Activated effector memory CD4-positive, alpha-beta T cell treated with anti-CD3 and anti-CD28 coated beads, Interleukin-2, amount 50 U/mL, for 16 hours (primary cell): ENCODE results near the gene FOXJ1.
A peak's percentile ranks its signal among the peaks of the same experiment; 100 is the strongest.

Experiments
- DNase-seq: peaks from one replicate; pipeline ENCODE4 v3.0.0-alpha.2; 2020

Gene FOXJ1

DNA sequence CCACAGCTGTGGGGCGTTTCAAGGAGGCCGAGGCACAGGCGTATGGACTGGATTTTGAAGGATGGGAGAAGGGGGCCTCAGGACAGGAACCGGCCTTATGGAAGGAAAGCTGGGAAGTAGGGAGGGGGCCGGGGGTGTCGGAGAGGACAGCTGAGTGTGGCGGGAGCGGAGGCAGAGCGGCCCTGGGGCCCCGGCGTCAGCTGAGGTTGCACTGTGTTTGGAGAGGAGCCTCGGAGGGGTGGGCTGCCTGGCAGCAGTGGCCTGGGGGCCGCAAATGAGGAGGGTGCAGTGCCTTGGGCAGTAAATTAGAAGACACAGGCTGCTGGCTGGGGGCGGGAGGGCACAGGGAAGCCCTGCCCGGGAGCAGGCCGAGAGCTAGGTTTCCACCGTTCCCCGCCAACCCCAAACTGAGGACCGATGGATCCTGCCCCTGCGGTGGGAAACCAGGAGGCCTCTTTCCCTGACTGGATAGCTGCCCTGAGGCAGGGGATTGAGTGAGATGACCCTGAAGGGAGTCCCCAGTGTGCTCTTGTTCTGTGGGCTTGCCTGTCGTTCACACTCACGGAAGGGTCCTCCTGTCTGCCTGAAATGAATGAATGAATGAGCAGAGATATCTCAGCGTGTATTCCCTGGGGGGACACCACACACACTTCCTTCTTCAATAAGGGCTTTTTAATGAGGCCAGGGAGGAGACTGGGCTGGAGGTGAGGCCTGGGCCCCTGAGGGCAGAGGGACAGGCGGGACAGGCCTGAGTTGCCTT is 18.4 kb downstream of the FOXJ1 start:
- DNase-seq: no peak

DNA sequence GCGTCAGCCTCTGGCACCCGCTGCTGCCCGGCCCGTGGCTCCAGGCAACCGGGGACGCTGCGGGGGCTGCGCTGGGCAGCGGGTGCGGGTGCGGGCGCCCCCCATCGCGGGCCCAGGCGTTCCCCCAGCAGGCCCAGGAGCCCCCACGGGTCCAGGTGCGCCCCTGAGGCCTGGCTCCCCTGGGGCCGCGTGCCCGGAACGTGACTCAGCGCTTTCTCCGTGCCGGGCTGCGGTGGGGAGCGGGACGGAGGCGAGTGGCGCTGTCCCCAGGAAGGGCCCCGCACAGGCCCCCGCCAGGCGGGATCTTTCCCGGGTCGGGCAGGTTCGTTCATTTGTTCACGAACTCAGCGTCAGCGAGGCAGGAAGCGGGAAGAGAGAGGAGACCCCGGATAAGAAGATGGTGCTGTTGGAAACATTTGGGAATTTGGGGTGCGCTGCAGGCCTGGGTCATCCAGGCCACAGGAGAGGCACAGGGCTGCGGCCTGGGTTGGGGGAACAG is 19.1 kb downstream of the FOXJ1 start:
- DNase-seq: no peak

DNA sequence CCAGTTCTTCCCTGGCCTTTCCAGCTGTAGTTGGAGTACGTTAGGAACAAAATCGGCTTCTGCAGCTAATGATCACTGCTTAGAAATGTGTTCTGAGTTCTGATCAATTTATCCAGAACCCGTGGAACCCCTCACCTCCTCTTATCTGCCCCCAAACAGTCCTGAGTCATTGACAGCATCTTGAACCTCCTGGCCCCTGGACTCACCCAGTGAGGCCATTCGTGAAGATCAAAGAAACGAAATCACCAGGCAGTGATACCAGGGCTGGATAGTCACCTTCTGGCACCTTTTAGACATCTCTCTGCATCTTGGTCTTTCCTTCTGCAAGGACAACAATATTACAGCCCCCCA is 20.4 kb downstream of the FOXJ1 start:
- DNase-seq: no peak

DNA sequence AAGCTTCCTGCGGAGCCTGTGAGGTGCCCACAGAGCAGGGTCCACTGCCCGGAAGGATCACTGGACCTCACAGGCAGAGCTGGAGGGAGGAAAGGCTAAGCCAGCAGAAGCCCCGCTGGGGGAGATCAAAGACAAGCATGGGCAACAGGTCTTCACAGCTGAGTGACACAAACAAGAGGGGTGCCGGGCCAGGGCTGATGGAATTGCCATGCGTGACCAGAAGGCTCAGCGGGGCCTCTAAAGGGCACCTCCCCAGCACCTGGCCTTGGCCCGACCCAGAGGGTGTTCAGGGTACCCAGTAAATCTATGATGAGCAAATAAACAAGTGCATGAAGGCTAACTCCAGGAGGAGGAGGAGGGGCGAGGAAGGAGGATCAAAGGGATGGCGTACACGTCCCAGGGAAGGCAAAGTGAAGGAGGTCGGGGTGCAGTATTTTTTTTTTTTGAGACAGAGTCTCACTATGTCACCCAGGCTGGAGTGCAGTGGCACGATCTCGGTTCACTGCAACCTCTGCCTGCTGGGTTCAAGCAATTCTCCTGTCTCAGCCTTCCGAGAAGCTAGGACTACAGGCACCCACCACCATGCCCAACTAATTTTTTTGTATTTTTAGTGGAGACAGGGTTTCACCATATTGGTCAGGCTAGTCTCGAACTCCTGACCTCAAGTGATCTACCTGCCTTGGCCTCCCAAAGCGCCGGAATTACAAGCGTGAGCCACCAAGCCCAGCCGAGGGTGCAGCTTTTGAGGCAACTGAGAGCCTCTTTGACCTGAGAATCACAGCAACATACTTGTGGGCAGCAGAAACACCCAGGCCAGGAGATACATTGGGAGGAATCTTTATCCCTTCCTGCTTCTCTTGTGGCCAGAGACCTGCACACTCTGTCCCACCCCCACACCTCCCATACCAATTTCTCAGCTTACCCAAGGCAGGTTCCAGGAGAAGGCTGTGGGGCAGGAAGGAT is 21.4 kb downstream of the FOXJ1 start:
- DNase-seq: no peak

DNA sequence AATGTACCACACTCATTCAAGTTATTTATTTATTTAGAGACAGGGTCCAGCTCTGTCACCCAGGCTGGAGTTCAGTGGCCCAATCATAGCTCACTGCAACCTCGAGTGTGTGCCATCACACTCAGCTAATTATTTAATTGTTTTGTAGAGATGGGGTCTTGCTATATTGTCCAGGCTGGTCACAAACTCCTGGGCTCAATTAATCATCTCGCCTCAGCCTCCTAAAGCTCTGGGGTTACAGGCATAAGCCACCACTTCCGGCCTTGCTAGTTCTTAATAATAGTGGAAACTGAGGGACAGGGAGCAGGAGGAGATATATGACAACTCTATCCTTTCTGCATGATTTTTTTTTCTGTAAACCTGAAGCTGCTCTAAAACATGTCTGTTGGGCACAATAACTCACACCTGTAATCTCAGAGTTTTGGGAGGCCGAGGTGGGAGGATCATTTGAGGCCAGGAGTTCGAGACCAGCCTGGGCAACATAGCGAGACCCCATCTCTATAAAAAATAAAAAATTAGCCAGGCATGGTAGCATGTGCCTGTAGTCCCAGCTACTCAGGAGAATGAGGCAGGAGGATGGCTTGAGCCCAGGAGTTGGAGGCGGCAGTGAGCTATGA is 25.8 kb downstream of the FOXJ1 start:
- no peak for DNase-seq

DNA sequence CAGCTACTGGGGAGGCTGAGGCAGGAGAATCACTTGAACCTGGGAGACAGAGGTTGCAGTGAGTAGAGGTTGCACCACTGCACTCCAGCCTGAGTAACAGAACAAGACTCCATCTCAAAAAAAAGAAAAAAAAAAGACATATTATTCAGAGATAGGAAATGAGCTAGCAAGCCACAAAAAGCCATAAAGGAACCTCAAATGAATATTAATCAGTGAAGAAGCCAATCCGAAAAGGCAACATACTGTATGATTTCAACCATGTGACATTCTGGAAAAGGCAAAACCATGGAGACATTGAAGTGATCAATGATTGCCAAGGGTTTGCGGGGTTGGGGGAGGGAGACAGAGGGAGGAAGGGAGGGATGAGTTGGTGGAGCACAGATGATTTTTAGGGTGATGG is 29.1 kb downstream of the FOXJ1 start:
- no peak for DNase-seq

DNA sequence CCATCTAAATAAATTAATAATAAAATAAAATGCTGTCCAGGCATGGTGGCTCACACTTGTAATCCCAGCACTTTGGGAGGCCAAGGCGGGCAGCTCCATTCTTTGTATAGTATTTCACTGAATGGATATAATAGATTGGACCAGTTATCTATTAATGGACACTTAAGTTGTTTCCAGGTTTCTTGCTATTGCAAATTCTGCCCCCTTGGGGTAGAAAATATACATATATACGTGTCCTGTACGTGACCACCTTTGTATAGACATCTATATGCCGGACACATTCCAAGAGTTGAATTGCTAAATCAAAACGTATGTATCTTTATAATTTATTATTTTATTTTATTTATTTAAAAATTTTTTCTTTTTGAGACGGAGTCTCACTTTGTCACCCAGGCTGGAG is 33.5 kb downstream of the FOXJ1 start:
- DNase-seq: no peak

DNA sequence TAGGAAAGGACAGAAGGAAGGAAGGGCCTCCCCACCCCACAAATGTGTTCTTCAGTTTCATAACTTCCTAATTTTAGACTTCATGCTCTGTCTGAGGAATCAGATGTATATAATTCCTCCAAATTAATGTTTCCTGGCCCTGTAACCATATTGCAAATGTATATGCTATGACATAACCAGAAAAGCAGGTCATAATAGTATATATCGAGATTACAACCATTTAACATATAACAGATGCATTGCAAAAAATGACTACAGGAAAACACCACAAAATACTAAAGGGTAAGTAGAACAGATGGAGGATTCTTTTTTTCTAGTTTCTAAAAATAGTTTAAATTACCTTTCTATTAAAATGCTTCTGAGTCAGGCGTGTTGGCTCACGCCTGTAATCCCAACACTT is 34.3 kb downstream of the FOXJ1 start:
- no peak for DNase-seq

DNA sequence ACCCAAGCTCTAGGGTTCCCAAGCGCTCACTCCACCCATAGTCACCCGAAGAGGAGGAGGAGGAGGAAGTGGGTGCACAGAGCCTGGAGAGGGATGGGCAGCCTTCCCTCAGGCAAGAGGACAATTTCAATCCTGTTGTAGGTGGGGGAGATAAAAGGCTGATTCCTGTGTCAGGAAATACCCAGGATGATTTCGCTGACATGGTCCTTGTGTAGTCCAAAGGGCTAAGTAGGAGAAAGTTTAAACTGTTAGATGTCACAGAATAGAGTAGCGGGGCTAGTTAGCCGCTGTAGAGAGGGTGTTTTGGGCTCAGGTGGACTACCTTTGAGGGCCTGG is 36.2 kb downstream of the FOXJ1 start:
- no peak for DNase-seq

DNA sequence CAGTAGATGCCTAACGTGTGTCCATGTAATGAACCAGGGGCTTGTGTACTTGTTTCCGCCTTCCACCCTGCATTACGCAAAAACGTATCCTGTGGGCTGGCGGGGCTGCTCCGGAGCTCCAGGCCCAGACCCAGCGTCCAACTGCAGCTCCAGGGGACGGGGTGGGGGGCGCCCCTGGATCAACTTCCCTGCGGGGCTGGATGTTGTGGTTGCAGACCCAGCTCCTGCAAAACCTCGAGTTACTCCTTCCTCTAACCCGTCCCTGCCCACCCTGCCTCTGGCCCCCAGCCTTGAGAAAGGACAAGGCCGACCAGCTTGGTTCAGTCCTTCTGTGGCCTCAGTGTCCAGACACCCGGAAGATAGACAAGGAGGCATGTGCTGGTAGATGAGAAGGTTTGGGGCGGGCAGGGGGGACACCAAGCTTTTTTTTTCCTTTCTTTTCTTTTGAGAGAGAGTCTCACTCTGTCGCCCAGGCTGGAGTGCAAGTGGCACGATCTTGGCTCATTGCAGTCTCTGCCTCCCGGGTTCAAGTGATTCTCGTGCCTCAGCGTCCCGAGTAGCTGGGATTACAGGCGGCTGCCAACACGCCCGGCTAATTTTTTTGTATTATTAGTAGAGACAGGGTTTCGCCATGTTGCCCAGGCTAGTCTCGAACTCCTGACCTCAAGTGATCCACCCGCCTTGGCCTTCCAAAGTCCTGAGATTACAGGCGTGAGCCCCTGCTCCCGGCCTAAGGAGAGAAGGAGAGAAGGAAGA is 36.7 kb downstream of the FOXJ1 start:
- DNase-seq: no peak

DNA sequence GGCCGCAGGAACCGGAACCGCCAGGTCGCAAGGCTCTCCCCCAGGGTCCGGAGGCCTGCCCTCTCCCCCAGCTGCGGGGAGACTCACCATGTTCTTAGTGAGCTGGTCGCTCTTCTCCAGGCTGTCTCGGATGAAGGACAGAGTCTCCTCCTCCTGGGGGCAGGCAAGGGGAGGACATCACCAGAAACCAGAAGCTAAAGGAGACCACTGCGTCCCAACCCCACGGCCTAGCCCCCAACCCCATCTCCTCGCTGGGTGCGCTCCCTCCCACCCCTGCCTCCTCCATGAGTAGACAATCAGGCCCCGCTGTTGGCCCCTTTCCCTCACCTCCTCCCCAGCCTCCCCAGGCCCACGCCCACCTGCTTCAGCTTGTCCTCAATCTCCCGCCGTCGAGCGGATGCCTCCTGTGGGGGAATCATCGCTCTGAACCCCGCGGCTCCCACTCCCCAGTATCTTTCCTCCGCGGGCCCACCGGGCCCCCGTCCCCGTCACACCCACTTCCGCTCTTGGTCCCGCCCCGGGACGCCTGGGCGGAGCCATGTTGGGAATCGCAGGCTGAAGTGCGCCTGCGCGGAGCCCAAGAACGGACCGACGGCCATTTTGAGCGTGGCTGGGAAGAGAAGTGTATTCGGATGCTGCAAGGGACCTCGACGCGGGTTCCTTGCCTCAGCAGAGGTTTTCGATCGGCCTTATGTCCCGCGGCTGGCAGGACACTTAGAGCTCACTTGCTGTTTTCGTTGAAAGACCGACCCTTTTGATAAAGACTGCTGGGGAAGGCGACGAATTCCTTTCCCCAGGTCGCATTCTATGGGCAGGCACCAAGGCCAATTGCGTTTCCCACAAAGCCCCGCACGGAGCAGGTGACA is 37.5 kb downstream of the FOXJ1 start, which contains the start of gene EXOC7:
Gene EXOC7, minus strand, starts transcription at position 514 of the 866 bp plus-strand sequence. Its CDS starts 95 bp downstream, at position 419.
- peak; percentile 97 for DNase-seq

DNA sequence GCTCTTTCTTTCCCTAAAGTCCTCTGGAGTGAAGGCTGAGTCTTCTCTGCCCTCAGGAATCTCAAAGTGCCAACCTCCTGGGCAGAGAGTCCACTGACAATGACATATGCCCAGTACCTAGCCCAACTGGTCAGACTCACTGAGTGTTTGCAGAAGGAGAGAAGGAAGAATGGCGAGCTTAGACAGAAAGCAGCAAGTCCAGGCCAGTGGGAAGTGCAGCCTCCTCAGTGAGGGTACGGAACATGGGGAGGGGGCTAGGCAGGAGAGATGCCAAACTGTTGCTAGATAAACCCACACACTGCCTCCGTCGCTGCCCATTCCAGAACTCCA is 38.1 kb downstream of the FOXJ1 start:
- no peak for DNase-seq

DNA sequence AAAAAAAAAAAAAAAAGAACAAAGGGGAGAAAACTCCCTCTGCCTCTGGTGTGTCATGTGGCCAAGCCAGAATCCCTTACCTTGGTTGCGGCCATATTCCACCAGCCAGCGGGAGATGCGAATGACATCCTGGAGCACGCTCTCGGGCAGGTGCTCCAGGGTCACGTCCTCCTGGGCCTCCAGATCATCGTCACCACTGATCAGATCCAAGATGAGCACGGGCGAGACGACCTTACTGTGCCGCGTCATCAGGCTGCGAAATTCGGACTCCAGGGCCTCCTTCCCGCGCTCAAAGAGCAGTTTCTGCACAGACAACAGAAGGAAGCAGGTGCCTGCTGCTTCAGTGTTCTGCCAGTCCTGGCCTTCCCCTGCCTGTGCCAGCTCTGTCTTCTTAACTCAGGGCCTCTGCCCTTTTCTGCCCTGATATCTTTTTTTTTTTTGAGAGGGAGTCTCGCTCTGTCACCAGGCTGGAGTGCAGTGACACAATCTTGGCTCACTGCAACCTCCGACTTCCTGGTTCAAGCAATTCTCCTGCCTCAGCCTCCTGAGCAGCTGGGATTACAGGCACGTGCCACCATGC is 43.2 kb downstream of the FOXJ1 start:
- no peak for DNase-seq

DNA sequence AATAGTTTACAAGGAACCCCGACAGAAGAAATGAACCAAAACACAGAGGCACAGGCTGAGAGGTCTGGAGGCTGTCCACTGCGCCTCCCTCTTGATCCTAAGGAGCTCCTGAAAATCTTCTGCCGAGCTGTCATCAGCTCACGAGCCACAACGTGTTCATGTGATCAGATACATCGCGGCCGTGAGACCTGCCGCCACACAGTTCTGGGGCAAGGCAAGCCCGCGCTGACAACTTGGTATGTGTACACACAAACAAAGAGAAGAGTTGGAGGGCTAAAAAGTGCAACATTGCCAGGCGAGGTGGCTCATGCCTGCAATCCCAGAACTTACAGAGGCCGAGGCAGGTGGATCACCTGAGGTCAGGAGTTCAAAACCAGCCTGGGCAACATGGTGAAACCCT is 45.1 kb downstream of the FOXJ1 start:
- no peak for DNase-seq

DNA sequence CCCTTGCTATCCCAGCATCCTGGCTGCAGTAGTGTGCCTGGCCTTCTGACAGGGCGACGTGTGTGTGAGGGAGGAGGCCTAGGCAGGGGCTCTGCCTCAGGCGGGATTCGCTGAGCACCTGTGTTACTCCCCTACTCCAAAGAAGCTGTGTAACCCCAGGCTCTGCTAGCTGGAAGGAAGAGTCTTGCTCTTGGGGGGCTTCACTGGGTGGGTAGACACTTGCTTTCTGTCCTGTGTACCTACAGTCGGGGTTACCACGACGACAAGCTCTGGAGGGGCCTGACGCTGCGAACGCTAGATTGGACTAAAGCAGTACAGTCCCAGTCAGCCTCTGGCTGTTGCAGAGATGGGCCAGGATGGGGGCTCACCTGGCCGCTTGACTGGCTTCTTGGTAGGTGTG is 47.0 kb downstream of the FOXJ1 start:
- no peak for DNase-seq

DNA sequence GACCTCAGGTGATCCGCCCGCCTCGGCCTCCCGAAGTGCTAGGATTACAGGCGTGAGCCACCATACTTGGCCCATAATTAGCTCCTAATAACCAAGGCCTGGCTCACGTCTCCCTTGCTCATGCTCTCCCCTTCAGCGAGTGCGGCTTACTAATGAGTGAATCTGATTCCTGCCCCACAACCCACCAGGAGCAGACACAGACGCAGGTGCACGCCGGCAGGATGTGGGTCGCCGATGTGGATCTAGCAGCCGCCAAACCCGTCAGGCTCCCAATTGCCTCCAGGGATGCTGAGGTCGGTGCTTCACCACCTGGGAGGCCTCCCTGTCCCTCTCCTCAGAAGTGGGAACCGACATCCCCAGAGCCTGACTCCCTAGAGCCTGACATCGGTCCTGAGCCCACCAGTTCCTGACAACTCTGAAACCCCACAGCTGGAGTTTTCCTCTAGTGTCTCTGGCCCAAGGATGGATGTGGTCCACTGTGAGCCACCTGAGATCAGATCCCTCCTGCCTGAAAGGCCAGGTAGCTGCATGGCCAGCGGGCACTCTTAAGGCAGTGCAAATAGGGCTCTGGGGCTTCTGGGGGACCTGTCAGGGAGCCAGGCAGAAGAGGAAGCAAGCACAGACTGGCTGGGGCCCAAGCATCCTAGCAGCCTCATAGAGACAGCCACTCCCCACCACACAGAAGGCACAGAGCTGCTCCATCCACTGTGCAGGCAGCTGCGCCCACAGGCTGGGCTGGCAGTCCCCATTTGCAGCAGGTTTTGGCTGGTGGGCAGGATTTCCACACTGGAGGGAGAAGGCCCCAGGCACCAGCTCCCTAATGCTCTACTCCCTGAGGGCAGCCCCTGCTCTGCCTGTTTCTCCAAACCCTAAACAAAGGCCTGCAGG is 48.3 kb downstream of the FOXJ1 start:
- no peak for DNase-seq

DNA sequence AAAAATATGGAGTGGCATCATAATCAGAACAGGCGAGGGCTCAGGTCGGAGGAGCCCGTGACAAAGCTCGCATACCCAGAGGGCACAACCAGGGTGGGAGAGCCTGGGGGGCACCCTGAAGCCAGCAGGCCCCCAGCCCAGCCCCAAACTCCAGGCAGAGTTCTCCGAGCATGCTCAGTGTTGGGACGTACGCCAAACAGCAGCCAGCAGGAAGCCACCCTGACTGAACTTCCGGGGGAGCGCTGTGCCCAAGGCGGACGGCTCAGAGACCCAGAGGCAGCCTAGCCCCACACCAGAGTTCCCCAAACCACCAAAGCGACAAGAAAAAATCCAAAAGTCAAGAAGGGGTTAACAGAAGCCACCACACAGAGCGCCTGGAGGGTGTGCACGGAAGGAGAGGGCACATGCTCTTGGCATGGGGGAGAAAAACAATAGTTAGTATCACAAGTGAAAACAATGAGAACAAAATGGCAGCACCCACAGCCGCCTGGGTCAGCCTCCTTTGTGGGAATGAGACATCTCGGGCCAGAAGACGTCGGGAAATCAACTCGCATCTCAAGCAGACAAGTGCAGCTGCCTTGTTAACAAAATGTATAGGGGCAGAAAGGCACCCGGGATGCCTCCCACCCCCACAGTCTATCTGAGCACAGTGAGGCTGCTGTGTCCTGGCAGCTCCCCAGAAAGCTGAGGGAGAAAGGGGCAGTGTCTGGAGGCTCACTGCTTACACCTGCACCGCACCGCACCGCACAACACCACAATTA is 49.3 kb downstream of the FOXJ1 start:
- DNase-seq: no peak

DNA sequence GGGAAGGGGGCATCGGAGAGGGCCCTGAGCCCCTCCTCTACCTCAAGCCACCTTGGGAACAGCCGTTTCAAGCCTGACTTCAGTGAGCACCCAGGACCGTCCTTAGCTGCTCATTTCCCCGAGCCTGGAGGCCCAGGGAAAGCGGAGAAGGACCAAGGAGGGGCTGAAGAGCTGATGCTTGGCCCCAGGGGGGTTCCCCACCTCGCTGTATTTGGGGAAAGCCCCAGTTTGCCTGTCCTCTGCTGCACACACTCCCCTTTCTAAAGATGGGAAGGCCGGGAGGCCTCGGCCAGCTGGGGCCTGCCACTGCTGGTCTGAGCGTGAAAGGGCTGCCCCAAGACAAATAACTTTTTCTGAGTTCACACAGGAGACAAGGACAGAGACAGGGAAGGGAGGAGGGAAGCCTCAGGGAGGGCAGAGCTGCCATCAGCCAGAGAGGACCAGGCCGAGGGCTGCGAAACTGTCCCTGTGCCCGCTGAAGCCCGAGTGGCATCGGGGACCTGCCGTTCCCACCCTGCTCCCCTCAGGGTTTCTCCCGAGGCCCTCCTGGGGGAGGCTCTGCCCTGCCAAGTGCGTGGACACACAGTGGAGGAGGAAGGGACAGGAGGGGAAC is 50.4 kb downstream of the FOXJ1 start:
- DNase-seq: no peak
